B cell (primary cell): Measurements from ENCODE around the gene AMPD2. TPM values are rescaled to one million over a fixed set of nuclear protein-coding genes. Genes with fewer than 3 reads are reported as not detected.

Source experiments
- ATAC-seq: fragments of 200-7000 bp; cut with Tn5 transposase; one replicate; pipeline ENCODE4 v1.10.0; 2021; ENCODE audit warnings: low read depth, mild to moderate bottlenecking, moderate number of reproducible peaks, moderate library complexity
- CTCF ChIA-PET: fragments of 350-600 bp; sonication (Branson Sonifier 250); formaldehyde crosslinking; loops from one replicate; lab custom pipeline; 2021; ENCODE audit warnings: antibody characterized with exemption, inconsistent platforms; lab: Charles Lee
- POLR2A ChIA-PET: fragments of 350-600 bp; sonication (Branson Sonifier 250); formaldehyde crosslinking; loops from one replicate; lab custom pipeline; 2021; ENCODE audit warnings: antibody characterized with exemption; lab: Charles Lee
- DNase-seq: peaks from one replicate; pipeline ENCODE4 v3.0.0; 2013
- H2AFZ ChIP-seq: 2 replicates; pipeline ENCODE4 v1.6.1; 2012; ENCODE audit warnings: mild to moderate bottlenecking, low read depth, low read length; ENCODE audit not compliant: insufficient read depth, poor library complexity, severe bottlenecking
- H3K27ac ChIP-seq, 2 donors: 1 replicate in 1 of 2; 2 replicates in 1 of 2; pipeline ENCODE4 v1.5.1; 2012 to 2013; ENCODE audit warnings: low read length in 2 of 2, mild to moderate bottlenecking in 2 of 2, moderate library complexity in 1 of 2
- H3K27me3 ChIP-seq, 4 experiments: fragments of 200-600 bp in 1 of 4; sonication (generic) in 1 of 4; replicated peaks in 1 of 4; 1 replicate in 2 of 4; 2 replicates in 2 of 4; pipeline versions ENCODE4 v1.6.1 to v1.7.0; 2013 to 2016; ENCODE audit warnings: low read length in 3 of 4, mild to moderate bottlenecking in 2 of 4, mixed read lengths in 1 of 4, moderate library complexity in 1 of 4; ENCODE audit not compliant: insufficient read depth in 4 of 4, control insufficient read depth in 3 of 4; ENCODE audit errors: control extremely low read depth in 1 of 4
- H3K36me3 ChIP-seq, 2 experiments: replicated peaks in 1 of 2; 1 replicate in 1 of 2; 2 replicates in 1 of 2; pipeline versions ENCODE4 v1.6.1 to v1.7.1; 2013; ENCODE audit warnings: low read length in 1 of 2; ENCODE audit not compliant: insufficient read depth in 2 of 2, control insufficient read depth in 1 of 2; ENCODE audit errors: control extremely low read depth in 1 of 2, extremely low read depth in 1 of 2
- H3K4me1 ChIP-seq, 2 donors: fragments of 200-600 bp in 1 of 2; sonication (generic) in 1 of 2; 1 replicate in 1 of 2; 2 replicates in 1 of 2; pipeline versions ENCODE4 v1.5.1 to v1.6.1; 2013 to 2017; ENCODE audit warnings: low read length in 2 of 2; ENCODE audit not compliant: control insufficient read depth in 2 of 2, insufficient read depth in 2 of 2
- H3K4me2 ChIP-seq: replicated peaks from 2 replicates; pipeline ENCODE3; 2012; ENCODE audit warnings: mild to moderate bottlenecking, low read depth, low read length; ENCODE audit not compliant: poor library complexity, severe bottlenecking
- H3K4me3 ChIP-seq, 5 experiments: fragments of 200-600 bp in 1 of 5; sonication (generic) in 1 of 5; 1 replicate in 3 of 5; 2 replicates in 2 of 5; pipeline versions ENCODE4 v1.5.1 to v1.7.0; 2011 to 2016; ENCODE audit warnings: low read length in 4 of 5, mild to moderate bottlenecking in 4 of 5, low read depth in 2 of 5, control low read depth in 1 of 5, moderate library complexity in 1 of 5; ENCODE audit not compliant: insufficient read depth in 1 of 5; ENCODE audit errors: control extremely low read depth in 1 of 5, extremely low read depth in 1 of 5
- H3K79me2 ChIP-seq: fragments of 200-600 bp; sonication (generic); one replicate; pipeline ENCODE4 v1.6.0; 2016; ENCODE audit warnings: low read length; ENCODE audit not compliant: control insufficient read depth, insufficient read depth
- H3K9ac ChIP-seq: fragments of 200-600 bp; sonication (generic); 2 replicates; pipeline ENCODE4 v1.6.1; 2017; ENCODE audit warnings: mild to moderate bottlenecking, low read length, moderate library complexity
- H3K9me3 ChIP-seq, 3 donors: one replicate each; pipeline versions ENCODE4 v1.6.1 to v1.7.1; 2013; ENCODE audit warnings: low read length in 2 of 3; ENCODE audit not compliant: control insufficient read depth in 2 of 3, insufficient read depth in 1 of 3; ENCODE audit errors: control extremely low read depth in 1 of 3
- H4K20me1 ChIP-seq: 2 replicates; pipeline ENCODE4 v1.6.0; 2012; ENCODE audit warnings: mild to moderate bottlenecking, low read length; ENCODE audit not compliant: insufficient read depth, control insufficient read depth, poor library complexity, severe bottlenecking
- H3K27ac Mint-ChIP-seq: one replicate; pipeline ENCODE4 v1.8.0; 2021; ENCODE audit warnings: mixed read lengths
- H3K27me3 Mint-ChIP-seq: one replicate; pipeline ENCODE4 v1.8.0; 2021; ENCODE audit warnings: mixed read lengths
- H3K4me1 Mint-ChIP-seq: one replicate; pipeline ENCODE4 v1.8.0; 2021; ENCODE audit warnings: mixed read lengths
- H3K4me3 Mint-ChIP-seq: one replicate; pipeline ENCODE4 v1.8.0; 2021; ENCODE audit warnings: mixed read lengths
- H3K9me3 Mint-ChIP-seq: one replicate; pipeline ENCODE4 v1.8.0; 2022; ENCODE audit warnings: mixed read lengths; ENCODE audit not compliant: insufficient read depth
- CTCF ChIP-seq: fragments of 200-600 bp; IDR thresholded peaks from one replicate; pipeline ENCODE4 v1.8.0; 2022; ENCODE audit warnings: antibody characterized with exemption, mild to moderate bottlenecking
- EZH2 ChIP-seq: IDR thresholded peaks from 2 replicates; pipeline ENCODE4 v1.6.1; 2012; ENCODE audit warnings: borderline replicate concordance, low read depth, mild to moderate bottlenecking, moderate library complexity, low read length; ENCODE audit not compliant: insufficient read depth, poor library complexity, severe bottlenecking
- WGBS: methylation state at CpG from one replicate; pipeline ENCODE4 v1.1.5; 2013; ENCODE audit warnings: missing lambda C conversion rate; ENCODE audit not compliant: insufficient coverage; 5-methylcytosine and 5-hydroxymethylcytosine counted together
- intact Hi-C: fragments of 100-400 bp; cut with micrococcal nuclease; formaldehyde crosslinking; loops from one replicate; pipeline ENCODE4 v1.10.0; 2022
- polyA plus RNA-seq: library from polyadenylated mRNA; depleted of rRNA; stranded (reverse); fragments of >200 nt; gene quantifications from 2 replicates; pipeline ENCODE4 v1.2.3, GENCODE V29; 2012
- total RNA-seq, 2 donors: library from RNA; stranded (reverse); fragments of 120-200 nt in 1 of 2; gene quantifications; 1 replicate in 1 of 2; 2 replicates in 1 of 2; pipeline versions ENCODE4 v1.2.3 to v1.2.4, GENCODE V29; 2013 to 2022

AMPD2 gene
- total and polyA plus RNA-seq, 2 donors (not counting 1 experiment from before 2014, with no cell fraction given): 104 to 121 TPM

- no peaks in the 10 kb centered on the region for H3K9me3 ChIP-seq
- no peaks in the 10 kb centered on the region for H3K4me1 ChIP-seq
- no peak overlapping the region for H3K4me3 ChIP-seq
- no CpG with 5 or more reads among the region's 3 CpGs for WGBS
- DNase-seq (no peak), ATAC-seq (no peak)
- no peak overlapping the region for H2AFZ ChIP-seq
- no peak overlapping the region for H3K27ac ChIP-seq
- no peak overlapping the region for H3K27ac Mint-ChIP-seq
- H4K20me1 ChIP-seq: peaks cover 24% of the 10 kb centered on the region
- intact Hi-C loops: no loop called here
- H3K36me3 ChIP-seq: peaks cover 15 to 79% of the 10 kb centered on the region in 2 experiments
- H3K27me3 Mint-ChIP-seq: no peaks in the 10 kb centered on the region
- H3K4me3 Mint-ChIP-seq: no peak overlapping the region
- ChIA-PET CTCF (interaction anchor here (0.8 kb wide), 1 partner anchor 41 kb away, joined by 3 read pairs; no protein-coding TSS in a partner anchor), POLR2A (no interaction called here)
- no peaks in the 10 kb centered on the region for H3K4me1 Mint-ChIP-seq
- H3K4me2 ChIP-seq: no peak overlapping the region
- no peaks in the 10 kb centered on the region for H3K27me3 ChIP-seq
- no peaks in the 10 kb centered on the region for H3K79me2 ChIP-seq
- no peak overlapping the region for H3K9ac ChIP-seq
- no peaks in the 10 kb centered on the region for H3K9me3 Mint-ChIP-seq
- TF ChIP-seq CTCF (no peak), EZH2 (no peak)
These were observed 33.6 kb upstream of the AMPD2 start for GRCh38 chr1:109586055-109586454.

- DNase-seq (no peak), ATAC-seq (no peak)
- H3K9me3 Mint-ChIP-seq: no peaks in the 10 kb centered on the region
- no peak overlapping the region for H3K27ac Mint-ChIP-seq
- no peak overlapping the region for H2AFZ ChIP-seq
- H4K20me1 ChIP-seq: peaks cover 10% of the 10 kb centered on the region
- H3K4me3 ChIP-seq: no peak overlapping the region
- H3K9me3 ChIP-seq: no peaks in the 10 kb centered on the region
- no peak overlapping the region for H3K9ac ChIP-seq
- CTCF ChIA-PET: no interaction called here
- H3K4me1 Mint-ChIP-seq: no peaks in the 10 kb centered on the region
- no peak overlapping the region for H3K4me2 ChIP-seq
- intact Hi-C loops: no loop called here
- TF ChIP-seq EZH2: no peak
- TF ChIP-seq CTCF: no peak
- no peaks in the 10 kb centered on the region for H3K27me3 Mint-ChIP-seq
- no peak overlapping the region for H3K27ac ChIP-seq
- H3K36me3 ChIP-seq: peaks cover 20 to 86% of the 10 kb centered on the region in 2 experiments
- no peaks in the 10 kb centered on the region for H3K79me2 ChIP-seq
- POLR2A ChIA-PET: no interaction called here
- H3K4me1 ChIP-seq: no peaks in the 10 kb centered on the region
- WGBS: 100% methylated on average over 2 of the region's 3 CpGs
- H3K4me3 Mint-ChIP-seq: no peak overlapping the region
- H3K27me3 ChIP-seq: no peaks in the 10 kb centered on the region
These were observed 30.5 kb upstream of the AMPD2 start for GRCh38 chr1:109589177-109589576.
